Activated CD4-positive, alpha-beta T cell treated with anti-CD3 and anti-CD28 coated beads for 36 hours (primary cell): ENCODE data around the gene PLEKHA5. TPM values are rescaled to one million over a fixed set of nuclear protein-coding genes. Genes with fewer than 3 reads are reported as not detected.
A peak's percentile ranks its signal among the peaks of the same experiment; 100 is the strongest.
"Not testable (repeated sequence)": the region's sequence is repeated elsewhere in the genome, so short reads cannot be mapped to it uniquely, and the experiment has no call there.

Source experiments
- ATAC-seq: fragments of 200-7000 bp; cut with Tn5 transposase; one replicate; pipeline ENCODE4 v1.10.0; 2021; ENCODE audit warnings: mild to moderate bottlenecking, moderate library complexity
- CTCF ChIA-PET: fragments of 350-600 bp; sonication (Branson Sonifier 250); formaldehyde crosslinking; loops from one replicate; lab custom pipeline; 2021; ENCODE audit warnings: antibody characterized with exemption; lab: Charles Lee
- POLR2A ChIA-PET: fragments of 350-600 bp; sonication (Branson Sonifier 250); formaldehyde crosslinking; loops from one replicate; lab custom pipeline; 2021; ENCODE audit warnings: antibody characterized with exemption, inconsistent platforms; lab: Charles Lee
- DNase-seq: peaks from one replicate; pipeline ENCODE4 v3.0.0-alpha.2; 2020
- H3K27ac Mint-ChIP-seq: one replicate; pipeline ENCODE4 v1.8.0; 2021; ENCODE audit warnings: mixed read lengths
- H3K27me3 Mint-ChIP-seq: one replicate; pipeline ENCODE4 v1.8.0; 2021; ENCODE audit warnings: mixed read lengths
- H3K36me3 Mint-ChIP-seq: one replicate; pipeline ENCODE4 v1.8.0; 2021; ENCODE audit warnings: low read depth, mixed read lengths
- H3K4me1 Mint-ChIP-seq: one replicate; pipeline ENCODE4 v1.8.0; 2021; ENCODE audit warnings: mixed read lengths
- H3K4me3 Mint-ChIP-seq: one replicate; pipeline ENCODE4 v1.8.0; 2021; ENCODE audit warnings: mild to moderate bottlenecking, moderate library complexity, mixed read lengths
- H3K9me3 Mint-ChIP-seq: one replicate; pipeline ENCODE4 v1.8.0; 2021; ENCODE audit warnings: low read depth, mixed read lengths
- intact Hi-C, 2 experiments: fragments of 100-400 bp; cut with DNase I in 1 of 2; cut with micrococcal nuclease in 1 of 2; formaldehyde crosslinking; loops; one replicate each; pipeline versions ENCODE4 v1.14.2 to v1.15.1; 2022 to 2024; cut with DNase I, micrococcal nuclease
- total RNA-seq, 2 experiments: library from RNA; stranded (reverse); gene quantifications; one replicate each; pipeline ENCODE4 v1.2.3, GENCODE V29; 2021

PLEKHA5 gene
- total RNA-seq, 2 experiments from 2014 or later = 4.5 to 5.7 TPM

DNA sequence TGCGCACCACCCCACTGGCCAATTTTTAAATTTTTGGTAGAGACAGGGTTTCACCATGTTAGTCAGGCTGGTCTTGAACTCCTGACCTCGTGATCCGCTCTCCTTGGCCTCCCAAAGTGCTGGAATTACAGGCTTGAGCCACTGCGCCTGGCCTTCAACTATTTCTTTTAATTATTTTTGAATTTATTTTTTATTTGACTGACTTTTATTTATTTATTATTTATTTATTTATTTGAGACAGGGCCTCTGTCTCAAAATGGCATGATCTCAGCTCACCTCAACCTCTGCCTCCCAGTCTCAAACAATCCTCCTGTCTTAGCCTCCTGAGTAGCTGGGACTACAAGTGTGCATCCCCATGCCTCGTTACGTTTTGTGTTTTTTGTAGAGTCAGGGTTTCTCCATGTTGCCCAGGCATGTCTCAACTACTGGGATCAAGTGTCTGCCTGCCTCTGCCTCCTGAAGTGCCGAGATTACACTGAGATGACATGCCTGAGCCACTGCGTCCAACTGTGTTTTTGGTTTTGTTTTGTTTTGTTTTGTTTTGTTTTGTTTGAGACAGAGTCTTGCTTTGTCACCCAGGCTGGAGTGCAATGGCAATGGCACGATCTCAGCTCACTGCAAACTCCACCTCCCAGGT lies 271.2 kb downstream of the PLEKHA5 start:
- intact Hi-C loops = not testable (repeated sequence)

DNA sequence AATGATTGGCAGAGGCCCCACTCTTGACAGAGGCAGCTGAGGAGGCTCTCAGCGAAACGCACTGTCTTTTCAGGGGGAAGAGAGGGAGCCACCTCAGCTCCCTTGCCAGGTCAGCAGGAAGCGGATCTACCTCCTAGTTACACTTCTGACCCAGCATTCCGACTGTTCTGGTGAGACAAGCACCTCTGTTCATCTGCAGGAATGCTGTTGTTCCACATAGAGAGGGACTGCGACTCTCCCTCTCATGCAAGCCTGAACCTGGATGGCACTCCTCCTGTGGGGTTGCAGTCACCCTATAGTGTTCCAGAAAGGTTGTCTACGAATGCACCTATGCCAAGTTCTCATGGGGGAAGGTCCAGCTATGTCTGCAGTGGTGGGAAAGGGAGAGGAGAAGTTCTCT lies 272.7 kb downstream of the PLEKHA5 start:
- ChIA-PET POLR2A (no interaction called here), CTCF (interaction anchor here (1.2 kb wide), 1 partner anchor 12 kb away, joined by 4 read pairs; no protein-coding TSS in a partner anchor)

More for the DNA sequence above, 271.2 kb downstream of the PLEKHA5 start:
- ATAC-seq, CTCF ChIA-PET, H3K4me3 Mint-ChIP-seq, H3K9me3 Mint-ChIP-seq, POLR2A ChIA-PET, H3K27ac Mint-ChIP-seq, H3K27me3 Mint-ChIP-seq, H3K36me3 Mint-ChIP-seq, DNase-seq, H3K4me1 Mint-ChIP-seq: not testable (repeated sequence)

DNA sequence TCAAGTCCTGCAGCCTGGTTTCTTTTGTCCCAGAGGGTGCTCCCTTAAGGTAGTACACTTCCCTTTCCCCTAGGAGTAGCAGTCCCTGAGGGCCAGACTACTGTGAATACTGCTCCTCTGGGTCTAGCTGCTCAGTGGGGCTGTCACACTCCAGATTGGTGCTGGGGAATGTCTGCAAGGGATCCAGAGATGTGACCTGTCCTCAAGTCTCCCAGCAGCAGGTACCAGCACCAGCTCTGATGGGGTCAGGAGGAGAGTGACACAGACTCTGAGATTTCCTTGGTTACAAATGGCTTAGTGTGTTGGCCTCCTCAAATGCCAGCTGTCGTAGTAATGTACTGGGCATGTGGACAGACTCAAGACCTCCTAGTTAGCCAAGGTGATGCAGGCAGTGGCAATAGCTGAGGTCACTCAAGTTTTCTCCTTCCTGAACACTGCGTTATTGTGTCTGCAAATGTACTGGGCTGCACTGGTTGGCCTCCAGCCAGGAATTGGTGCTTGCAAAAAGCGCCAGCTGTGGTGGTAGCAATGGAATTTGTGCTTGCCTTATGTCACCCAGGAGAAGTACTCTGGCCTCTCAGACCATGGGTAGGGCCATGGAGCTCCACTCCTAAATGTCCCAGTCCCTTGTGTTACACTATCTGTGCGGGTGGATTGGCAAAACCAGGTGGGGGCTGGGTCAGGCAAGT lies 273.4 kb downstream of the PLEKHA5 start:
- ChIA-PET CTCF (no interaction called here), POLR2A (interaction anchor here (0.8 kb wide), 1 partner anchor 128 kb away, joined by 3 read pairs; no protein-coding TSS in a partner anchor)
- no peaks in the 10 kb centered on the region for H3K27me3 Mint-ChIP-seq
- ATAC-seq = no peak
- H3K27ac Mint-ChIP-seq = no peak overlapping the region
- intact Hi-C loops = no loop called here
- no peaks in the 10 kb centered on the region for H3K9me3 Mint-ChIP-seq
- H3K36me3 Mint-ChIP-seq = peaks cover 6% of the 10 kb centered on the region
- no peak for DNase-seq
- peaks cover 6% of the 10 kb centered on the region for H3K4me1 Mint-ChIP-seq
- no peak overlapping the region for H3K4me3 Mint-ChIP-seq

More for the DNA sequence above, 272.7 kb downstream of the PLEKHA5 start:
- Mint-ChIP-seq H3K27ac (no peak overlapping the region), H3K4me1 (peaks cover 6% of the 10 kb centered on the region), H3K4me3 (no peak overlapping the region), H3K36me3 (peaks cover 6% of the 10 kb centered on the region), H3K9me3 (no peaks in the 10 kb centered on the region), H3K27me3 (no peaks in the 10 kb centered on the region)
- intact Hi-C loops = no loop called here
- ATAC-seq (no peak), DNase-seq (no peak)

DNA sequence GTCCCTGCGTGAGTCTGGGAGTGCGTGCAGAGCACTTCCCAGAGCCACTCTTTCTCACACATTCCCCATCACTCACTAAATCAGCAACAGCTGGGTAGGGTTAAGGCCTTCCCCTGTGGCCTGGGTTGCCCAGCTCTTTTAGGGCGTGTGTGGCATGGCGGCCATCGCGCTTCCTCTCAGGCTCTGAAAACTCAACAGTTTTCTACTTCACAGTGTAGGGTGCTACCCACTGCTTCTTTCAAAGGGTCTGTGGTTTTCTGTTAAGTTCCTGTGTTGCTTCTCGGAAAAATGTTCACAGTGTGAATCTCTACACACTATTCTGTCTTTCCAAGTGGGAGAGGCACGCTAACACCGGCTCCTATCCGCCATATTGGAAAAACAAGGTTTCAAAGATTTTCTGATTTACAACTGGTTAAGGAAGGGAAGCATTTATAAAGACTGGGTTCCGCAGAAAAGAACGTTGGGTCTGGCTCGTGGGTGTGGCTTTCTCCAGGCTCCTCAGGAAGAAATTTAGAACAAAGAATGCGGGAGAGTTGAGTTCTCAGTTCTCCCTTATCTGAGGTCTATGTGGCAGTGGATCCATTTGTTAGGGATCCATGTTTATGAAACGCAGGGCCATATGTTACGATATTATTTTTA lies 274.8 kb downstream of the PLEKHA5 start:
- Mint-ChIP-seq H3K27me3 (no peaks in the 10 kb centered on the region), H3K36me3 (peaks cover 6% of the 10 kb centered on the region), H3K4me3 (peak overlapping the region; percentile 30), H3K27ac (peak overlapping the region; percentile 77), H3K9me3 (no peaks in the 10 kb centered on the region), H3K4me1 (peaks cover 6% of the 10 kb centered on the region)
- intact Hi-C loops = no loop called here
- ChIA-PET CTCF (interaction anchor here (0.9 kb wide), 1 partner anchor 171 kb away, joined by 3 read pairs; no protein-coding TSS in a partner anchor), POLR2A (interaction anchor here (0.6 kb wide), 1 partner anchor 14 kb away, joined by 3 read pairs; no protein-coding TSS in a partner anchor)
- peak; percentile 47 for ATAC-seq
- no peak for DNase-seq

DNA sequence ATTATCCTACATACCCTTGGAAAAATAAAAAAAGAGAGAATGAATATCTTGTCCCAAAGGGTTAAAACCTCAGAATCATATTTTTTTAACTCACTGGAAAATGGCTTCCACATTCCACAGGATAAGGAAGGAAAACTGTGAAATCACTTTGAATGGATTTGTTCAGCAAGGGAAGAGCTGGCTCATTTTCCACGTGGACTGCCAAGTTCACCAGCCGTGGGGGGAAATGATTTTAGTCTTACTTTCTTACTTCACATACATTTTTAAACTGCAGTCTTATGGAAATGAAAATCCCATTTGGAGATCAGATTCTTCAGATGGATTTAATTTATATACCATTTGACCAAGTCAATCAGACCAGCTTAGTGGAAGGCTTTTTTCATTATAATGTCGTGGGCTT lies 279.8 kb downstream of the PLEKHA5 start:
- Mint-ChIP-seq H3K36me3 (peaks cover 3% of the 10 kb centered on the region), H3K4me1 (peaks cover 3% of the 10 kb centered on the region), H3K27me3 (peaks cover 2% of the 10 kb centered on the region), H3K9me3 (no peaks in the 10 kb centered on the region), H3K4me3 (no peak overlapping the region), H3K27ac (no peak overlapping the region)
- CTCF ChIA-PET = no interaction called here
- DNase-seq (no peak), ATAC-seq (no peak)
- intact Hi-C loops = no loop called here
- POLR2A ChIA-PET = no interaction called here

DNA sequence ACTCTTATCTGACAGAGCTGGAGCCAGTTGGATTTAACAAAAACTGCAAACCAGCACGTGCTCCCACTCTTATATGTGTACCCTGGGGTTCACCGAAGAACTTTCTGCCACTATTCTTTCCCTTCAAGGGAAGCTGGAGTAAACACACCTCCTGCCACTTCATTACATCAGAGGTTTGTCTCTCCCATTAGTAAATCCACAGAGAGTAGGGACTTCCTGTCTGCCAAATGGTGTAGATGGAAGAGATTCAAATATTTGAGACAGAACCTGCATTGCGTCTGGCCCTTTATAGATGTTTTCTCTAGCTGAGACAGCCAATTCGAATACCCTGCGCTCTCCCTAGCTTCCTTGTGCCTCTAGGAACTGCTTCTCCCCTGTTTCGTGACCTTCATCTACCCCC lies 280.7 kb downstream of the PLEKHA5 start:
- Mint-ChIP-seq H3K4me1 (no peaks in the 10 kb centered on the region), H3K27me3 (peaks cover 2% of the 10 kb centered on the region), H3K9me3 (no peaks in the 10 kb centered on the region), H3K27ac (no peak overlapping the region), H3K4me3 (no peak overlapping the region), H3K36me3 (no peaks in the 10 kb centered on the region)
- ATAC-seq = no peak
- DNase-seq = no peak
- intact Hi-C loops = no loop called here
- POLR2A ChIA-PET = no interaction called here
- CTCF ChIA-PET = no interaction called here

DNA sequence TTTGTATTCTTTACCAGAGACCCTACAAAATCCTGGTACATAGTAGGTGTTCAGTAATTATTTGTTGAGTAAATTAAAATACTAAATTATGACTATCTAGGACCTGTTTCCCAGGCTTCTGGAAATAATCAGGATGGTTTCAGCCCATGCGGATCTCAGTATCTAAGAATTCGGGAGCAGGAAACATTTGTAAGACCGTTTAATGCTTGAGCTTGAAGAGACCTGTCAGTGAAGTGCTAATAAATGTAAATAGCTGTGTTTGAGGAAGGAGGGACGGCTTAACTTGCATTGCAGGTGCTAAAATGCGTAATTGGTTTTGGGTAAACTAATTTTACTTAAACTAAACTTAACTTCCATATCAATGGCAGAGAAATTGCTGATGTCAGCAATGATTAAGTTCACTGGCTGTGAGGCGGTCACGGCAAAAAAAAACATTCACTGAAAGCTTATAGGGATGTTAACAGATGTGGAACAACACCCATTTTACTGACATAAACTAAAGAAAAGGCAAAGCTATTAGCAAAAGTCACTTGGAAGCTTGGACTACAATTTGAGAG lies 281.2 kb downstream of the PLEKHA5 start:
- POLR2A ChIA-PET = no interaction called here
- Mint-ChIP-seq H3K4me1 (no peaks in the 10 kb centered on the region), H3K4me3 (no peak overlapping the region), H3K36me3 (no peaks in the 10 kb centered on the region), H3K27me3 (peaks cover 2% of the 10 kb centered on the region), H3K27ac (no peak overlapping the region), H3K9me3 (no peaks in the 10 kb centered on the region)
- ATAC-seq (no peak), DNase-seq (no peak)
- CTCF ChIA-PET = no interaction called here
- intact Hi-C loops = no loop called here

DNA sequence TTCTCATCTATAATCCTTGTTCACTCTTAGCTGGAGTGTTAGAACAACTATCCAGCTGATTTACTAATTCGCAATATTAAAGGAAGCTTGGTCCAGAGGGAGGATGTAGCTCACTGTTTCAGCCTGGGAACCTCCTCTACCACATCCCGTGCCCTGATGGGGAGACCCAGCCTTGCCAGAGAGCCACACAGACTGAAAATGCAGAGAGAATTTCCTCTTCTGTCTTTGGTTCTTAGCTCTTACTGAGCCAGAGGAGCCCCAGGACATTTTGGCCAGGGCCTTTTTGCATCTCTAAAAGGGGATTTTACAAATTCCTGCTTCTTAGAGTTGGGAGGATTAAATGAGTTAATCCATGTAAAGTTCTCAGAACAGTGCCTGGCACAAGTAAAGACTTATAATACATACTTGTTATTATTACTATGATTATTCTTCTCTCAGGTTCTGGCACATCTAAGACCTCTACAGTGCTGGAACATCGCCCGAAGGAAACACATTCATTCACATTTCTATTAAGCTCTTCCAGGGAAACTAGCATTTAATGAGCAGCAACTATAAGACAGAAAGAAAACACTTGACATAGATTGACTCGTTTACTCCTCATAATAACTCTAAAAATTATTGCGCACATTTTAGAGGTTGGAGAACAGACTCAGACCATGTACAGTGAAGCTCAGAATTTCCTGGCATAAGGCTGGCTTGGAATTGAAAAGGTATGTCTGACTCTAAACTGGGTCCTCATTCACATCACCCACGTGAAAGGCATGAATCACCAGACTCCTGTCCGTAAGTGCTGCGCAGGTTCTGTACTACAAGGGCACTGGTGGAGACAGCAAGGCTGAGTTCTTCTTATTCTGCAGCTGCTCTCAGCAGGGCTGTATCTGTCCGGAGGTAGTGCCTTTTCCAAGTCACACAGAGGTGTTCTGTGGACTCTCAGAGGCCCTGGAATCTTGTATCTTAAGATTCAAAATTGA lies 282.0 kb downstream of the PLEKHA5 start:
- H3K27ac Mint-ChIP-seq = no peak overlapping the region
- H3K27me3 Mint-ChIP-seq = peaks cover 2% of the 10 kb centered on the region
- no peak for ATAC-seq
- no peak for DNase-seq
- ChIA-PET POLR2A (no interaction called here), CTCF (interaction anchor here (0.6 to 0.7 kb wide), 2 partner anchors 24 to 598 kb away, joined by 3 read pairs; no protein-coding TSS in a partner anchor)
- no peak overlapping the region for H3K4me3 Mint-ChIP-seq
- H3K36me3 Mint-ChIP-seq = no peaks in the 10 kb centered on the region
- intact Hi-C loops = no loop called here
- H3K4me1 Mint-ChIP-seq = no peaks in the 10 kb centered on the region
- no peaks in the 10 kb centered on the region for H3K9me3 Mint-ChIP-seq

DNA sequence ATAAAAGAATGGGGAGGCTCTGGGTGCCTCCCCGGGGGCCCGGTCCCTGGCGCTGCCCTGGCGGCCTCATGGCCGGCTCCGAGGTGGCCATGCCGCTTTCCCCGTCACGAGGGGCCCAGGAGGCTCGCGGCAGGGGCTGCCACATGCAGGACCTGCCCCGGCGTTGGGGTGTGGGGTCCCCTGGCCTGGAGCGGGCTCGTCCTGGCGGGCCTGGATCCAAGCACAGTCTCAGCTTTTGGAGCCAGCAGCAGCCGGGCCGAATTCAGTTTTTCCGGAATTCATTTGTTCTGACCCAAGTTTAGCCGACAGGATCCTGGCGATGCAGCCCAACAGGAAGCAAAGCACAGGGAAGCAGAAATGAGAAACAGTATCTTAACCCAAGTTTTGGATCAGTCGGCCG lies 283.3 kb downstream of the PLEKHA5 start:
- Mint-ChIP-seq H3K4me3 (no peak overlapping the region), H3K9me3 (no peaks in the 10 kb centered on the region), H3K27ac (no peak overlapping the region), H3K36me3 (peaks cover 1% of the 10 kb centered on the region), H3K27me3 (peaks cover 2% of the 10 kb centered on the region), H3K4me1 (no peaks in the 10 kb centered on the region)
- POLR2A ChIA-PET = no interaction called here
- intact Hi-C loops = no loop called here
- CTCF ChIA-PET = no interaction called here
- no peak for DNase-seq
- ATAC-seq = no peak

DNA sequence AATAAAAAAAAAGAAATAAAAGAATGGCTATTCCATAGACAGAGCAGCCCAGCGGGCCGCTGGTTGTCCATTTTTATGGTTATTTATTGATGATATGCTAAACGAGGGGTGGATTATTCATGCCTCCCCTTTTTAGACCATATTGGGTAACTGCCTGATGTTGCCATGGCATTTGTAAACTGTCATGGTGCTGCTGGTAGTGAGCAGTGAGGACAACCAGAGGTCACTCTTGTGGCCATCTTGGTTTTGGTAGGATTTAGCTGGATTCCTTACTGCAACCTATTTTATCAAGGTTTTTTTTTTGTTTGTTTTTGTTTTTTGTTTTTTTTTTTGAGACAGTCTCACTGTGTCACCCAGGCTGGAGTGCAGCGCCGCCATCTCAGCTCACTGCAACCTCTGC lies 284.0 kb downstream of the PLEKHA5 start:
- POLR2A ChIA-PET, intact Hi-C loops, H3K4me1 Mint-ChIP-seq, H3K36me3 Mint-ChIP-seq, CTCF ChIA-PET, H3K27me3 Mint-ChIP-seq, ATAC-seq, H3K27ac Mint-ChIP-seq, H3K9me3 Mint-ChIP-seq, DNase-seq, H3K4me3 Mint-ChIP-seq: not testable (repeated sequence)

DNA sequence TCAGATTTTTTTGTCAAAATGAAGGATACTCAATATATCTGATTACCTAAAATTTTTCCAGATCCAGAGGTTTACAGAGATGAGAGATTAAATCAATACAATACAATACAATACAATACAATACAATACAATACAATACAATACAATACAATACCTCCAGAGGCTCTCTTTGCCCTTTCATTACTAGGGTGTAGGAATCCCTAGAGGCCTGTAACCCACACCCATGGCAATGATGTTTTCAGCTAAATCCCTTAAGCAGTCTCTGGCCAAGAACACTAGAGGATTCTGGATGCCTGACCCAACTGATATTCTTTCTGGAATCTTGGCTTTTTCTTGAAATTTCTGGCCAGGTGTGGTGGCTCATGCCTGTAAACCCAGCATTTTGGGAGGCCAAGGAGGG lies 286.0 kb downstream of the PLEKHA5 start:
- Mint-ChIP-seq H3K36me3 (peaks cover 1% of the 10 kb centered on the region), H3K27me3 (peaks cover 1% of the 10 kb centered on the region), H3K4me3 (no peak overlapping the region), H3K27ac (no peak overlapping the region), H3K4me1 (no peaks in the 10 kb centered on the region), H3K9me3 (no peaks in the 10 kb centered on the region)
- intact Hi-C loops = no loop called here
- no peak for DNase-seq
- no peak for ATAC-seq
- POLR2A ChIA-PET = no interaction called here
- CTCF ChIA-PET = no interaction called here
